Lower leg skin (tissue), 3 donors: Measurements from ENCODE around the gene ABCA13.

Experiments used
- CTCF ChIP-seq, 3 donors: fragments of 450-650 bp; IDR thresholded peaks; one replicate each; pipeline ENCODE4 v1.5.1; 2016; ENCODE audit warnings: antibody characterized with exemption in 3 of 3, mild to moderate bottlenecking in 3 of 3, moderate library complexity in 2 of 3
- POLR2A ChIP-seq, 2 donors: fragments of 450-650 bp; IDR thresholded peaks; one replicate each; pipeline ENCODE4 v1.6.1; 2016 to 2017; ENCODE audit warnings: antibody characterized with exemption in 2 of 2, mild to moderate bottlenecking in 1 of 2, moderate library complexity in 1 of 2

GRCh38 chr7:48249166-48249565 is 77.9 kb downstream of the ABCA13 start:
- TF ChIP-seq POLR2A (IDR thresholded peaks at IDR 0.05) = no peak
- no peak for TF ChIP-seq CTCF (IDR thresholded peaks at IDR 0.05)
